ENCODE data around the gene SERINC1.

The SERINC1 gene

DNA sequence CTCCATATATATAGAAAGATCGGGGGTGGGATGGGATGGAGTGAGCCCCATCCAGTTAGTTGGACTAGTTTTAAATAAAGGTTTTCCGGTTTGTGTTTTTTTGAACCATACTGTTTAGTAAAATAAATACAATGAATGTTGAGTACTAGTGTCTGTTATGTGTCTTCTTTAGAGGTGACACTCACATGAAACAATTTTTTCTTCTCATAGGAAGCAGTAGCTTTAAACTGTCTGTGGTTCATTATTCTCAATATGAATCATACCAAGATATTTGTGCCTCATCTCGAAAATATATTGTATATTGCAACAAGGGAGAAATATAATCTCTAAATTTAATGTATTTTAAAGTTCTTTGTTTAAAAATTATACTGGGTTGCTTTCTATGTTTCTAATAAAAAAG is 38.8 kb downstream of the SERINC1 start:
- DNase-seq (ENCODE audit: low read depth) = no peak

DNA sequence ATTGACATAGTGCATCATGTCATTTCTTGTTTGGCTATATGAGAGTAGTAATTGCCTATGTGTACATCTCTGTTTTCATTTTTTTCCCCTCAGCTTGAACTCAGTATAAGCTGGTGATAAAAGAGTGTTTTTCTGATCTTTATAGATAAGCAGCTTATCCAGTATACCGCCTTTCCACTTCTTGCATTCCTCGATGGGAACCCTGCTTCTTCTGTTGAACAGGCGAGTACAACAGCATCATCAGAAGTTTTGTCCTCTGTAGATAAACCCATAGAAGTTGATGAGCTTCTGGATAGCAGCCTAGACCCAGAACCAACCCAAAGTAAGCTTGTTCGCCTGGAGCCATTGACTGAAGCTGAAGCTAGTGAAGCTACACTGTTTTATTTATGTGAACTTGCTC is 39.8 kb downstream of the SERINC1 start:
- no peak for DNase-seq (ENCODE audit: low read depth)

DNA sequence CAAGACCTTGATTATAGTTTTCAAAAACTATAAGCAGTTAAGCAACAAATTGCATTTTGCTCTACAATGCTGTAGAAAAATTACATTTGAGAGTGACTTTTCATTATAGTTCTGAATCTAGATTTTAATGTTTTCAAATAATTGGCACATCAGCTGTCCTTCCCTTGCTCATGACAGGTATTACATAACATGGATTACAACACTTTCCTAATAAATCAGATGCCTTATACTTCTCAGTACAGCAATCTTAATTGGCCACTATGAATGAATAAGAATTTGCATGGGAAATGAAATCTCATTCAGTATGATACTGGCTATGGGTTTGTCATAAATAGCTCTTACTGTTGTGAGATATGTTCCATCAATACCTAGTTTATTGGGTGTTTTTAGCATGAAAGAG is 42.3 kb downstream of the SERINC1 start:
- DNase-seq (ENCODE audit: low read depth) = no peak

DNA sequence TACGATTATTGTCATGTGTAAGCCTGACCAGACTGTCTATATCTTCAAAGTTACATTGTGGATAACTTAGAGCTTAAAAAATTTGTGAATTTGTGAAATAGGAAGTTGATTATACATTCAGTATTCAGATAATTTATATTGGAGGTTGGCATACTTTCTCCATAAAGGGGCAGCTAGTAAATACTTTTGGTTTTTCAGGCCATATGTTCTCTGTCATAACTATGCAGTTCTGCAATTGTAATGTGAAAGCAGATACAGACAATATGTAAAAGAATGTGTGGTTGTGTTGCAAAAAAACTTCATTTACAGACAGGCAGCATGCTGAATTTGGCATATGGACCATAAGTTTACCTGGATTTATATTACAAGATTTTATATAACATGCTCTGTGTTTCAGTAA is 42.8 kb downstream of the SERINC1 start:
- DNase-seq (ENCODE audit: low read depth) = no peak

DNA sequence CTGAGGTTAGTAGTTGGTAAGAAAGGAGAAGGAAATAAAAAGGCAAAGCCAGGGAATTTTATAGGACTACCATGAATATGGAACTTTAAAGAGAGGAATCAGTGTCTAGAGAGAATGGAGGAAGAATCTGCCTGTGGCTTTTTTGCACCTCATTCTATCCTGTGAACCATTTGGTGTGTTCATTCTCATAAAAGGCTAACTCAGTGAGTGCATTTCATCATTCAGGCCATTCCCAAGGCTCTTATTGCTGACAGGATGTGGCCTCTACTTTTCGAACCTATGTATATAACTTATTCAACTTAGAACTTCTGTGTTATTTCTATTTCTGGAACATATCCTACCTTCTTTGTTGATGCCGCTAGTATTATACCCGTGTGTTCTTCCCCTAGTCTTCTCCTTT is 45.0 kb downstream of the SERINC1 start:
- no peak for DNase-seq (ENCODE audit: low read depth)

DNA sequence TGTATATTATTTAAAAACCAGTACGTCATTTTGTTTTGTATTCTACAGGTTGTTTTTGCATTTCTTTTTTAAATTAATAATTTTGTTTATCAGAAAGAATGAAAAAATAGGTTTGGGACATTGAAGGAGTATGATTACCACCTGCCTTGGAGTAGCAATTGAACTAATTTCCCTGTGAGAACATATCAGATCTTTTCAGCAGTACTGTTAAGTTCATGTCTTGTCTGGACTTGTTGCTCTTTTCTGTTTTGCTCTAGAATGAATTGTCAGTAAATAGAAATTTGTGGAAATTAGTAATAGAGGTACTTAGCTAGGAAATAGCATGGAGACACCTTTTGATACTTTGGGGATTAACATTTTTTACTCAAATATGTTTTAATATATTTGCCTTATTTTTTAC is 47.9 kb downstream of the SERINC1 start:
- DNase-seq (ENCODE audit: low read depth) = no peak

DNA sequence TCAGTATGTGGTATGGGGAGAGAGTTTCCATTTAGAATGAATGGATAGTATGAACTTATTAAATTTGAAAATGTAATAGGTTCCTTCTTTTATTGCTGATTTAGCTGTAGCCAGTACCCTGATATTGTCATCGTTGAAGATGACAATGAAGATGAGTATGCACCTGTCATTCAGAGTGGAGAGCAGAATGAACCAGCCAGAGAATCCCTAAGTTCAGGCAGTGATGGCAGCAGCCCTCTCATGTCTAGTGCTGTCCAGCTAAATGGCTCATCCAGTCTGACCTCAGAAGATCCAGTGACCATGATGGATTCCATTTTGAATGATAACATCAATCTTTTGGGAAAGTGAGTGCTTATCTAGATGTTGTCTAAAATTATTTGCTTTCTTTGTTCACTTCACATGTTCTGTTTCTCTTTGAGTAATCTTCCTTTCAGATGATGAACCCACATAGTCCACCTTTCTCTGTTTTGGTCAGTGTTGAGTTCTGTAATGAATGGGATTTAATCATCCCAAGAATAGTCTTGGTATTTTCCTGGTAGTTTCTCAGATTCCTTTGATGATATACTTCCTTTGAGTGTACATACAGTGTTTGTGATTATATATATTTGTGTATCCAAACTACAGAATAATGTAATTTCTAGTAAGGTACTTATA is 48.9 kb downstream of the SERINC1 start:
- DNase-seq (ENCODE audit: low read depth) = no peak

- DNase-seq (ENCODE audit: low read depth) = no peak
Observed at GRCh38 chr6:122422003-122422402, 49.6 kb downstream of the SERINC1 start.

DNA sequence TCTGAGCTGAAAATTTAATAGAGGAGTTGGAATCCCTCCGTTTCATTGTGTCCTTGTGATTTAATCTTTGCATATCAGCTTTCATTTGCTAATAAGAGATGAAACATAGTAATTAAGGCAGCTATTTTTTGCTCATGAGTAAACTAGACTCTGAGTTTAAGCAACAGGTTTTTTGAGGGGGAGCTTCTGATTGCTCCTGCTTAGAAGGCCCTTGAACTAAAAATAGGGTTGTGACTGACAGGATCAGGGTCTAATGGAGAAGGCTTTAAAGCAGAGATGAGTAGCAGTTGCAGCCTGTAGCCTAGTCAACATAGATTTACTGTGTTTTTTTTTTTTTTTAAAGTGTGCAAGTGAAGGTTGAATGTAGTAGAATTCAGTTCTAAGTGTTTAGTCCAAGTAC is 54.8 kb downstream of the SERINC1 start:
- DNase-seq (ENCODE audit: low read depth) = no peak

DNA sequence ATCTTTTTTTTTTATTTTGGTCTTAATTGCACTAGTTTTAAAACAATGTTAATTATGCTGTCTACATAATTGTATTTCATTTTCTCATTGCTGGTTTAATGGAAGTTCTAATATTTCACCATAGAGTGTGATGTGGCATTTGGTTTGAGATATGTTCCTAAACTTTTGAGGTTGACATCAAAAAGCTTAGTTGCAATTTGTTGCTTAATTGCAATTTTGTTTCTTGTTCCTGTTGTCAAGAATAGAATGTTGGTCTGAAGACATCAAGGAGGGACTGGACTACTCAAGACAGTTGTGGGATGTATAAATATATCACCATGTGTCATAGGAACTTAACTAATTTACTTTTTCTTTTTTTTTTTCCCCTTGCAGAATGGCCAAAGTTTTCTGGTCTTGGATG is 59.6 kb downstream of the SERINC1 start:
- no peak for DNase-seq (ENCODE audit: low read depth)

- no peak for DNase-seq (ENCODE audit: low read depth)
Observed at GRCh38 chr6:122408702-122409458, 62.7 kb downstream of the SERINC1 start.

GRCh38 chr6:122408240-122408639 is 63.4 kb downstream of the SERINC1 start:
- DNase-seq (ENCODE audit: low read depth) = no peak

DNA sequence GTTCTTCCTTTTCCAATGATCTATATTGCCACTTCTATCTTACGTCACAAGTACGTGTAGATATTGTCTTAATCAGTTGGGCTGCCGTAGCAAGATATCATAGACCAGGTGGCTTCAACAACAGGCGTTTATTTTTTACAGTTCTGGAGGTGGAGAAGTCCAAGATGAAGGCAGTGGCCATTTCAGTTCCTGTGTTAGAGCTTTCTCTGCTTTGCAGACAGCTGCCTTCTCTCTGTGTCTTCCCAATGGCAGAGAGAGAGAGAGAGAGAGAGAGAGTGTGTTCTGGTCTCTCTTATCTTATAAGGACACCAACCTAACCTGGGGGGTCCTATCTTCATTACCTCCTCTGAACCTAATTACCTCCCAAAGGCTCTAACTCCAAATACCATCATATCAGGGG is 63.9 kb downstream of the SERINC1 start:
- DNase-seq (ENCODE audit: low read depth) = no peak

- no peak for DNase-seq (ENCODE audit: low read depth)
Observed at GRCh38 chr6:122406187-122406586, 65.4 kb downstream of the SERINC1 start.

DNA sequence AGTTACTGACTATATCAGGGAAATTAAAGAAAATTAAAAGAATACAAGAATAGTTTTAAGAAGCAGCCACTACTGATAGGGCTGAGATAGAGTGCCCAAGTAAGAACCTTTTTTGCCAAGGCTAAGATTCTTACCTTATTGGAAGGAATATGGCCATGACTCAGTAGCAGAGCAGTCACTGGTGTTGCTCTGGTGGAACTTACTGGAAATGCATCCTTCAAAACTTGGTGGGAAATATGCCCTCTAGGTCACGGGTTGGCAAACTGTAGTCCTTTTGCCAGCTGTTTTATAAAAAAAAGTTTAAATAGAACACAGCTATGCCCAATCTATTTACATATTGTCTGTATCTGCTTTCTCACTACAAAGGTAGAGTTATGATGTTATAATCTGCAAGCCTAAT is 66.2 kb downstream of the SERINC1 start:
- no peak for DNase-seq (ENCODE audit: low read depth)

GRCh38 chr6:122404444-122404843 is 67.2 kb downstream of the SERINC1 start:
- no peak for DNase-seq (ENCODE audit: low read depth)

GRCh38 chr6:122401104-122401503 is 70.5 kb downstream of the SERINC1 start:
- no peak for DNase-seq (ENCODE audit: low read depth)

DNA sequence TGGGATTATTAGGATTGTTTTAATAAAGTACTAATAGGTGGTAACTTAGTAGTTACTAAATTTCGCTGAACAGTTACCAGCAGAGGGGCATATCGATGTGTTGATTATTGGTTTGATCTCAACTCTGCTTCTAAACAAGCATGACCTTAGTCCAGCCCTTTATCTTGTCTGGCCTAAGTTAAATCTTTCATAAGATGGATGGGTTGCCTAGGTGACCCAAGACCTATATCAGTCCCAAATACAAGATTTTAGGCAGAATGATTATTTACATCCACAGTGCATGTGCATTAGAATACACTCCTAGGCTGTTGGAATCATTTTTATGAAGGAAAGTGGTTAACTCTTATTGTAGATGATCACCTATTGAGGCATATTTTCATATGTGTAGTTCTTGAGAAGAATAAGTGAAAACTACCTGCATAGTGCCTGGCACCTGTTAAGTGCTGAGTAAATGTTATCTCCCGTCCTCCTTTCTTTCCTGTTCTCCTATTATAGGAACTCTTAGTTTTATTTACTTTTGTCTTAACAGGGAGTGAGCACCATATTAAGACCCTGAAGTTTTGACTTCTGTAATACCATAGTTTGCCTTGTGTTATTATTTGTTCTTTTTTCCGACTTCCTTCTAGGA is 71.0 kb downstream of the SERINC1 start:
- DNase-seq (ENCODE audit: low read depth) = no peak

- DNase-seq (ENCODE audit: low read depth) = no peak
Observed at GRCh38 chr6:122400121-122400450, 71.5 kb downstream of the SERINC1 start.

DNA sequence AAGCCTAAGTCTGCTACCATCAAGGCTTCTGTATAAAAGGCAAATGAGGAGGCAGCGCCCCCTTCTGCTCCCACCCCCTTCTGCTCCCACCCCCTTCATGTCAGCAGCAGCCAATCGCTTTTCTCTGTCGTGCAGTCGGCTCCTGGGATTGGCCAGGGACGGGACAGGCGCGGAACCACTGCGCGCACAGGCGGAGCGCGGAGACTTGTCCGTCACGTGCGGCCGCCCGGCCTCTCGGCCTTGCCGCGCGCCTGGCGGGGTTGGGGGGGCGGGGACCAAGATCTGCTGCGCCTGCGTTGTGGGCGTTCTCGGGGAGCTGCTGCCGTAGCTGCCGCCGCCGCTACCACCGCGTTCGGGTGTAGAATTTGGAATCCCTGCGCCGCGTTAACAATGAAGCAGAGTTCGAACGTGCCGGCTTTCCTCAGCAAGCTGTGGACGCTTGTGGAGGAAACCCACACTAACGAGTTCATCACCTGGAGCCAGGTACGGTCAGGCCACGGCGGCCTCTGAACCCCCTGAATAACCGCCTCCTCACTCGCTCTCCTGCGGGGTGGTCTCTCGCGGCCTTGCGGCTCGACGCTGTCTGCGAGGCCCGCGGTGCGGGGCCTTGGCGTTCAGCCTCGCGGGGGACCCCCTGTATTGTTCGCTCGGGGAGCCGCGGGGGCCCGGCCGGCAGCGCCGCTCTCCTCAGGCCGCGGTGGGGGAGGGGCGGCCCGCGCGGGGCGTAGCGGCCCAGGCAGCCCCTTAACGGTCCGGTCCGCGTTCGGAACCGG is 72.1 kb downstream of the SERINC1 start, which contains the start of gene HSF2:
TSS of gene HSF2 (plus strand) at position 305 of the 773 bp plus-strand sequence. CDS start at position 391, 86 bp downstream.
- peak; percentile 92 for DNase-seq (ENCODE audit: low read depth)

DNA sequence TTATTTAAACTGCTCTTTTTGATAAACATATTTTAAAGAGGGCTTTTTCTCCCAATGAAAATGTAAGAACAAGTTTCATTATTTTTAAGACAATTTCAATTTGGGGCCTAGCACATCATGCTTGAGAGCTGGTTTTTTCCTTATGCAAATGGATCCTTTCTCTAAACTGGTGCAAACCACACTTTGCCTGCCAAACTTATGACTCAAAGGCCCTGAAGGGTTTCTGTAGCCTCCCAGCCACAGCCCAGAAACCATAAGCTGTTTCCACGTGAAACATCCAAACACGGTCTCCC is 72.6 kb downstream of the SERINC1 start:
- no peak for DNase-seq (ENCODE audit: low read depth)

- no peak for DNase-seq (ENCODE audit: low read depth)
Observed at GRCh38 chr6:122394016-122394415, 77.6 kb downstream of the SERINC1 start.

DNA sequence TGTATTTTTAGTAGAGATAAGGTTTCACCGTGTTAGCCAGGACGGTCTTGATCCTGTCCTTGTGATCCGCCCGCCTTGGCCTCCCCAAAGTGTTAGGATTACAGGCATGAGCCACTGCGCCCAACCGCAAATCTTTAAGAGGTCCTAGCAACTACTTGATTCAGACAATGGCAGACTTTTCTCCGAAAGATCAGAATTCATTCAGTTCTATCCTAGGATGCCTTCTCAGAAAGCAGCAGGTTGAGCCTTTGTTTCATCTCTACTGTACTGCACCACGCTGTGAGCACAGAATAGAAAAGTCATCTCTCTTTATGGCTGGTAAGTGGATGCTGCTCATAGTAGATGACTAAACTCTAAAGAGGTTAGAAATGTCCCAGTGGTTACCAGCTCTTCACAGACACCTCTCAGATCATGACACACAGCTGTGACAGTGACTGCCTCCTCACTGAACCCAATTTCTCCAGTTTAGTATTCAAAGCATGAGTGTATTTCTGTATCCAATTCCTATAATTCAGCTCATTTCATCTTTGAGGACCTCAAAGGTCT is 78.2 kb downstream of the SERINC1 start:
- no peak for DNase-seq (ENCODE audit: low read depth)

Data from GM04503 (cell line).